Measurements from ENCODE around the gene SSH3.

DNA sequence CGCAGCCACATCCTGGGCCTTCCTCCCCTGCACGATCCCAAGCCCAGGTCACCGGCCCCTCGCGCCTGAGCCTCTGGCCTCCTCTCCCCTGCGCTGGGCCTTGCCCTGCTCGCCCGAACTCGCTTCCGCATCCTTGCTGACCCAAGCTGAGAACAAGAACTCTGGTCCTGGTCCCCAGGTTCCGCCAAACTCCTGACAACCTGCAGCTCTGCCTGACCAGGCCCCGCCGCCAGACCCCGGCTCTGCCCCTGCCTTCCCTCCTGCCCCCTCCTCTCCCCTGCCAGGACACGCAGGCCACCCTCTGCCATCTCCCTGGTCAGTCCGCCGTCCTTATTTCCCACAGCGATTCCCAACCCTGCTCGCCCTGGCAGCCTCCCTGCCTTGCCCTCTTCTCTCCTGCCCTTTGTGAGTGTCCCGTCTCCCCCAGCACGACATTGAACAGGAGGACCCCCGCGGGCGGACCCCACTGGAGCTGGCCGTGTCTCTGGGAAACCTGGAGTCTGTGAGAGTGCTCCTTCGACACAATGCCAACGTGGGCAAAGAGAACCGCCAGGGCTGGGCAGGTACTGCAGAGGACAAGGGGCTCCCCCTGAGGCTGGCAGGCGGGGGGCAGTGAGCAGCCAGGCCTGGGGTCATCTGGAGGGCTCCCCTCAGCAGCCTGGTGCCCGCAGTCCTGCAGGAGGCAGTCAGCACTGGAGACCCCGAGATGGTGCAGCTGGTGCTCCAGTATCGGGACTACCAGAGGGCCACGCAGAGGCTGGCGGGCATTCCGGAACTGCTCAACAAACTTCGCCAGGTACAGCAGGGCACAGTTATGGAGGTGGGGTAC is 13.5 kb upstream of the SSH3 start:
- no peak for TF ChIP-seq POLR2A (IDR thresholded peaks at IDR 0.05)
- TF ChIP-seq, protein P1, sequence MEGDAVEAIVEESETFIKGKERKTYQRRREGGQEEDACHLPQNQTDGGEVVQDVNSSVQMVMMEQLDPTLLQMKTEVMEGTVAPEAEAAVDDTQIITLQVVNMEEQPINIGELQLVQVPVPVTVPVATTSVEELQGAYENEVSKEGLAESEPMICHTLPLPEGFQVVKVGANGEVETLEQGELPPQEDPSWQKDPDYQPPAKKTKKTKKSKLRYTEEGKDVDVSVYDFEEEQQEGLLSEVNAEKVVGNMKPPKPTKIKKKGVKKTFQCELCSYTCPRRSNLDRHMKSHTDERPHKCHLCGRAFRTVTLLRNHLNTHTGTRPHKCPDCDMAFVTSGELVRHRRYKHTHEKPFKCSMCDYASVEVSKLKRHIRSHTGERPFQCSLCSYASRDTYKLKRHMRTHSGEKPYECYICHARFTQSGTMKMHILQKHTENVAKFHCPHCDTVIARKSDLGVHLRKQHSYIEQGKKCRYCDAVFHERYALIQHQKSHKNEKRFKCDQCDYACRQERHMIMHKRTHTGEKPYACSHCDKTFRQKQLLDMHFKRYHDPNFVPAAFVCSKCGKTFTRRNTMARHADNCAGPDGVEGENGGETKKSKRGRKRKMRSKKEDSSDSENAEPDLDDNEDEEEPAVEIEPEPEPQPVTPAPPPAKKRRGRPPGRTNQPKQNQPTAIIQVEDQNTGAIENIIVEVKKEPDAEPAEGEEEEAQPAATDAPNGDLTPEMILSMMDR (IDR thresholded peaks at IDR 0.05), result no peak
